Fibroblast of villous mesenchyme (primary cell): ENCODE data around the gene ARMH2. TPM values are rescaled to one million over a fixed set of nuclear protein-coding genes. Genes with fewer than 3 reads are reported as not detected.

ENCODE experiments used
- DNase-seq: peaks from one replicate; pipeline ENCODE4 v3.0.0-alpha.2; 2010; ENCODE audit warnings: low read depth
- H3K4me3 ChIP-seq: 2 replicates; pipeline ENCODE4 v1.5.1; 2011; ENCODE audit warnings: low read depth, mild to moderate bottlenecking, low read length
- total RNA-seq: library from RNA; depleted of rRNA; stranded (reverse); fragments of >200 nt; gene quantifications from 2 replicates; pipeline ENCODE4 v1.2.3, GENCODE V29; 2012
- TF ChIP-seq, protein P1 (sequence below): IDR thresholded peaks from 2 replicates; pipeline ENCODE4 v1.5.1; 2012; ENCODE audit warnings: low read depth, mild to moderate bottlenecking, low read length; ENCODE audit not compliant: insufficient read depth

The ARMH2 gene
- total RNA-seq, 1 donor: not detected

DNA sequence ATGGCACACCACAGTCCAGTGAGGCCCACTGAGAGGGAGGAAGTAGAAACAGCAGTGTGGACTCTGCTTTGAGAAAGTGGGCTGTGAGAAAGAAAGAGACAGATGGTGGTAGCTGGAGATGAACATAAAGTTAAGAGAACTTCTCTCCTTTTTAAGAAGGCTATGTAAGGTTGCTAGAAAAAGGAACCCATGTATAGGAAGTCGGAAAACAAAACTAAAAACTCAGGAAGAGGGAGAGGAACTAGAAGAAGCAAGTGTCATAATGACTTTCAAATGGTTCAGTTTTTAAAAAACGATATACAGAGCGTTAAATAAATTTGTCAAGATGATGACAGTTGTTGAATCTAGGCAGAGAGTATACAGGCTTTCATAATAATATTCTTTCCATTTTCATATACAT, 49.4 kb downstream of the ARMH2 start:
- TF ChIP-seq, protein P1, sequence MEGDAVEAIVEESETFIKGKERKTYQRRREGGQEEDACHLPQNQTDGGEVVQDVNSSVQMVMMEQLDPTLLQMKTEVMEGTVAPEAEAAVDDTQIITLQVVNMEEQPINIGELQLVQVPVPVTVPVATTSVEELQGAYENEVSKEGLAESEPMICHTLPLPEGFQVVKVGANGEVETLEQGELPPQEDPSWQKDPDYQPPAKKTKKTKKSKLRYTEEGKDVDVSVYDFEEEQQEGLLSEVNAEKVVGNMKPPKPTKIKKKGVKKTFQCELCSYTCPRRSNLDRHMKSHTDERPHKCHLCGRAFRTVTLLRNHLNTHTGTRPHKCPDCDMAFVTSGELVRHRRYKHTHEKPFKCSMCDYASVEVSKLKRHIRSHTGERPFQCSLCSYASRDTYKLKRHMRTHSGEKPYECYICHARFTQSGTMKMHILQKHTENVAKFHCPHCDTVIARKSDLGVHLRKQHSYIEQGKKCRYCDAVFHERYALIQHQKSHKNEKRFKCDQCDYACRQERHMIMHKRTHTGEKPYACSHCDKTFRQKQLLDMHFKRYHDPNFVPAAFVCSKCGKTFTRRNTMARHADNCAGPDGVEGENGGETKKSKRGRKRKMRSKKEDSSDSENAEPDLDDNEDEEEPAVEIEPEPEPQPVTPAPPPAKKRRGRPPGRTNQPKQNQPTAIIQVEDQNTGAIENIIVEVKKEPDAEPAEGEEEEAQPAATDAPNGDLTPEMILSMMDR: no peak
- no peak overlapping the region for H3K4me3 ChIP-seq
- no peak for DNase-seq

Other genes with a start within 250 kb of the ARMH2 start
- gene KIAA0319, start 152.7 kb downstream of the ARMH2 start, total RNA-seq: not detected in 2 replicates
- gene TDP2, start 132.0 kb downstream of the ARMH2 start, total RNA-seq: 13.2 and 22.9 TPM in 2 replicates
- gene ACOT13, start 131.8 kb downstream of the ARMH2 start, total RNA-seq: 5.2 and 6.8 TPM in 2 replicates
- gene C6orf62, start 79.8 kb downstream of the ARMH2 start, total RNA-seq: 148 and 187 TPM in 2 replicates
- gene GMNN, start 24.0 kb downstream of the ARMH2 start, total RNA-seq: 23.5 and 24.2 TPM in 2 replicates
- gene RIPOR2, start 137.0 kb upstream of the ARMH2 start, total RNA-seq: 5.2 and 15.8 TPM in 2 replicates